ENCODE data around the gene CARD10. TPM values are rescaled to one million over a fixed set of nuclear protein-coding genes. Genes with fewer than 3 reads are reported as not detected.

CARD10 gene
- total RNA-seq, 1 experiment from 2014 or later, result 17.7 TPM

GRCh38 chr22:37525746-37526350 lies 6.6 kb upstream of the CARD10 start:
- no peak overlapping the region for H3K4me3 Mint-ChIP-seq

More at GRCh38 chr22:37525746-37526350, 6.6 kb upstream of the CARD10 start:
- no peak overlapping the region for H2BK12ac ChIP-seq (ENCODE audit: insufficient read length, low read depth, low read length)
- Mint-ChIP-seq H3K27ac (no peak overlapping the region), H3K4me1 (peaks cover 0 to 3% of the 10 kb centered on the region in 2 experiments; a peak in 1 of 4 replicates), H3K27me3 (ENCODE audit: low read depth) (peaks cover 23% of the 10 kb centered on the region), H3K9me3 (no peaks in the 10 kb centered on the region), H3K36me3 (ENCODE audit: insufficient read depth in 1 of 3, low read depth in 3 of 3) (no peaks in the 10 kb centered on the region)
- H2BK20ac ChIP-seq (ENCODE audit: low read depth, low read length, poor library complexity, severe bottlenecking), result no peak overlapping the region
- no peak overlapping the region for H4K5ac ChIP-seq (ENCODE audit: insufficient read length, low read depth, low read length)
- TF ChIP-seq, protein P1, sequence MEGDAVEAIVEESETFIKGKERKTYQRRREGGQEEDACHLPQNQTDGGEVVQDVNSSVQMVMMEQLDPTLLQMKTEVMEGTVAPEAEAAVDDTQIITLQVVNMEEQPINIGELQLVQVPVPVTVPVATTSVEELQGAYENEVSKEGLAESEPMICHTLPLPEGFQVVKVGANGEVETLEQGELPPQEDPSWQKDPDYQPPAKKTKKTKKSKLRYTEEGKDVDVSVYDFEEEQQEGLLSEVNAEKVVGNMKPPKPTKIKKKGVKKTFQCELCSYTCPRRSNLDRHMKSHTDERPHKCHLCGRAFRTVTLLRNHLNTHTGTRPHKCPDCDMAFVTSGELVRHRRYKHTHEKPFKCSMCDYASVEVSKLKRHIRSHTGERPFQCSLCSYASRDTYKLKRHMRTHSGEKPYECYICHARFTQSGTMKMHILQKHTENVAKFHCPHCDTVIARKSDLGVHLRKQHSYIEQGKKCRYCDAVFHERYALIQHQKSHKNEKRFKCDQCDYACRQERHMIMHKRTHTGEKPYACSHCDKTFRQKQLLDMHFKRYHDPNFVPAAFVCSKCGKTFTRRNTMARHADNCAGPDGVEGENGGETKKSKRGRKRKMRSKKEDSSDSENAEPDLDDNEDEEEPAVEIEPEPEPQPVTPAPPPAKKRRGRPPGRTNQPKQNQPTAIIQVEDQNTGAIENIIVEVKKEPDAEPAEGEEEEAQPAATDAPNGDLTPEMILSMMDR (conservative IDR thresholded peaks at IDR 0.05), result no peak
- no peak overlapping the region for H3K23ac ChIP-seq (ENCODE audit: insufficient read length, low read depth, low read length)
- no peak overlapping the region for H3K14ac ChIP-seq (ENCODE audit: insufficient read depth, low read length)
- H4K20me1 ChIP-seq (ENCODE audit: control insufficient read depth, insufficient read depth, insufficient read length), result no peaks in the 10 kb centered on the region
- H3K23me2 ChIP-seq (ENCODE audit: insufficient read length, low read depth, low read length, poor library complexity, severe bottlenecking), result no peaks in the 10 kb centered on the region
- no peak overlapping the region for H3K56ac ChIP-seq (ENCODE audit: insufficient read length, low read depth, low read length)
- H3K27ac ChIP-seq (ENCODE audit: insufficient read length, low read depth, low read length), result no peak overlapping the region
- no peak overlapping the region for H2BK120ac ChIP-seq (ENCODE audit: low read depth, low read length, poor library complexity, severe bottlenecking)
- no peak overlapping the region for H3T11ph ChIP-seq (ENCODE audit: low read length)
- H3K18ac ChIP-seq (ENCODE audit: insufficient read length, low read depth, low read length), result no peak overlapping the region
- no peak overlapping the region for H4K91ac ChIP-seq (ENCODE audit: insufficient read length, low read depth, low read length)
- no CpG with 5 or more reads among the region's 7 CpGs for WGBS (ENCODE audit: extremely low coverage, insufficient read length, low lambda C conversion rate)
- H3K4me1 ChIP-seq (ENCODE audit: insufficient read depth, low read length), result no peaks in the 10 kb centered on the region
- H2AK5ac ChIP-seq (ENCODE audit: insufficient read length, low read length), result no peak overlapping the region
- H3K9me3 ChIP-seq (ENCODE audit: control insufficient read depth, low read depth, low read length), result no peaks in the 10 kb centered on the region
- H2BK5ac ChIP-seq (ENCODE audit: insufficient read length, low read length), result no peak overlapping the region
- no peak overlapping the region for H3K4me2 ChIP-seq (ENCODE audit: insufficient read depth, insufficient read length, low read length)
- H3K27me3 ChIP-seq (ENCODE audit: insufficient read depth, low read length), result no peaks in the 10 kb centered on the region
- H3K79me1 ChIP-seq (ENCODE audit: insufficient read depth, low read depth, low read length, poor library complexity, severe bottlenecking), result no peaks in the 10 kb centered on the region
- H4K8ac ChIP-seq (replicated peaks; ENCODE audit: insufficient read length, low read depth, low read length), result no peak overlapping the region
- H3K4ac ChIP-seq (ENCODE audit: low read depth, low read length), result no peak overlapping the region
- H2AFZ ChIP-seq (ENCODE audit: low read length), result no peak overlapping the region
- H2BK15ac ChIP-seq (ENCODE audit: low read depth, low read length), result no peak overlapping the region
- no peaks in the 10 kb centered on the region for H3K79me2 ChIP-seq (ENCODE audit: insufficient read depth, low read length)
- DNase-seq, result no peak
- no peak overlapping the region for H3K9ac ChIP-seq (ENCODE audit: extremely low read depth, insufficient read length, low read length)
